Activated naive CD4-positive, alpha-beta T cell treated with anti-CD3 and anti-CD28 coated beads, Interleukin-2, amount 50 U/mL, for 16 hours (primary cell): ENCODE measurements around the gene RETREG2.

Source experiments
- DNase-seq: peaks from one replicate; pipeline ENCODE4 v3.0.0-alpha.2; 2020

Gene RETREG2, protein sequence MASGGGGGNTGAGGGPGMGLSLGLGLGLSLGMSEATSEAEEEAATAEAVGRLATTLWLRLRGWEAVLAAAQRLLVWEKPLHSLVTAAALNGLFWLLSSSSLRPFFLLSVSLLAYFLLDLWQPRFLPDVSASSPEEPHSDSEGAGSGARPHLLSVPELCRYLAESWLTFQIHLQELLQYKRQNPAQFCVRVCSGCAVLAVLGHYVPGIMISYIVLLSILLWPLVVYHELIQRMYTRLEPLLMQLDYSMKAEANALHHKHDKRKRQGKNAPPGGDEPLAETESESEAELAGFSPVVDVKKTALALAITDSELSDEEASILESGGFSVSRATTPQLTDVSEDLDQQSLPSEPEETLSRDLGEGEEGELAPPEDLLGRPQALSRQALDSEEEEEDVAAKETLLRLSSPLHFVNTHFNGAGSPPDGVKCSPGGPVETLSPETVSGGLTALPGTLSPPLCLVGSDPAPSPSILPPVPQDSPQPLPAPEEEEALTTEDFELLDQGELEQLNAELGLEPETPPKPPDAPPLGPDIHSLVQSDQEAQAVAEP

DNA sequence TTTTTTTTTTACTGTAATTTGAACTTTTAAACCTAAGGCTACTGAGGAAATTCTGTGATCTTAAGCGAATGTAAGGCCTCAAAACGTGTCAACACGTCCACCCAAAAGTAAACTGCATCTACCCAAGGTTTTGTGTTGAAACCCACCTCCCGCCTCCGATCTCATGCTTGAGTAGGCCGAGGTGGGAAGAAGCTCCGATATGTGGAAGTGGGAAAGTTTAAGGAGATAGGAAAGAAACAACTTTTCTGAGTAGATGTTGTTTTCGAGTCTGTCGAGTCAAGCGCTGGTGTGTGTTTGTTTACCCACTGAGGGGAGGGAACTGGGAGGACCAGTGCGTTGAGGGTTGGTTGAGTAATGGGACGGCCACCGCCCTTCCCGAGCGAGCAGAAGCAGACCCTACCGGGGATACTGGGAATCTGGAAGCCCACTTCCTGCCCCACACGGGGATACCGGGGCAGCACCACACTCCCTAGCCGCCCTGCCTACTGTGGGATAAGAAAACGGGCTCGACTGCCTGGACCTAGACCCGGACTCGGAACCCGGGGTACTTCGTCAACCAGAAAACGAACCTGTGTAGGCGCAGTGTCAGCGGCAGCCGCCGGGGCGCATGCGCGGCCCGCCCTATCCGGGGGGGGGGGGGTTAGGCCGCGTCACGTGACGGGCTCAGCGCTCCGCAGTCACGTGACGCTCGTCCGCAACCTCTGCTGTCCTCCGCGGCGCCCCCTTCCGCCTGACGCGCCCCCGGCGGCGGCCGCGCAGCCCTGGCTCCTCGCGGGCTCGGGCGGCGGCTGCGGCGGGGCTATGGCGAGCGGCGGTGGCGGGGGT lies at the start of gene RETREG2:
Gene RETREG2 (plus strand): TSS at position 724 of the 825 bp plus-strand sequence. CDS start 78 bp downstream, at position 802.
- DNase-seq = peak; percentile 79

DNA sequence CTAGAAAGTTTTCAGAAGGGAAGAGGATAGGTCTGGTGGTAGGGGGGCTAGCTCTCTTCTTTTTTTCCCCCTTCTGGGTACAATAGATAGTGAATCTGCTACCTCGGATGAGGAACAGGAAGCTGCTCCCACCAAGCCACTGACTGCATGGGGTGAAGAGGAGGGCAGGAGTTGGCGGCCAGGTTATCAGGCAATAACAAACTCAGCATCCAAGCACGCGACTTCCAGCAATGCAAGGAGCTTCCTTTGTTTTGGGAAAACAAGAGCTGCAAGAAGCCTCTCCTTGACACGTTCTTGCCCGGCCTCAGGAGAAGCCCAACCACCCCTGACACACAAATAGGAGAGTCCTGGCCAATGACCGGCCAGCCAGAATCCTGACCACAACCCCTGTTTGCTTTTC lies 49.7 kb upstream of the RETREG2 start:
- DNase-seq = no peak

DNA sequence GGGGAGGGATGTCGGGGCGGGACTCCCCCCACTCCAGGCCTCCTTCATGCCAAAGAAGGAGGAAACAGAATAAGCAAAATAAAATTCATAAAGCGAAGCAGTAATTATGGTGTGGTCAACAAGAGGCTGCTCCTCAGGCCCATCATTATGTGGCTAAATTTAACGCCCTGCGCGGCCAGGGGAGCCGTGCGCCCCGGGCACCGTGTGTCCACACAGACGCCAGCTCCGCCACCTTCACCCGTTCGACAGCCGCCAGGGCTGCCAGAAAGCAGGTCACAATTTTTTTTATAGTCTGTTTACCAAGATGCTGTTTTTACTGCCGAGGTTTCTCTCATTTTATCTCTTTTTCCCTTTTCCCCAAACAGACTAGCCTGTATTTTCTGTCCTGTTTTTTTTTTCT lies 48.5 kb upstream of the RETREG2 start:
- DNase-seq = no peak

DNA sequence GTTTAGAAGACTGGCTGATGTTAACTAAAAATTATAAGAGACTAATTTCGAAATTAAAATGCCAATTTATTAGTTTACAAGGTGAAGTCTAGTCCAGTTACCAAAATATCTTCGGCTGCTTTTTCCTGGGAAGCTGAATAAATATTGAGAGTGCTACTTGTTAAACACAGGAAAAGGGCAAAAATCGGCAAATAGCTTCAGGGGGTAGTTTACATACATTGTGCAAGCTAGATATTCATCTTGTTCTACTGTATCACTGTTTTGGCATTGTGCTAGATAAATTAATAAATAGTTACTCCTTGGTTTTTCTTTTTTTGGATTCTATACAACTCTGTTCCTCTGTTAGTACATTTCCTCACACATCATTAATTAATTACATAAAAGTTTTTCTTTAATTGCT lies 46.7 kb upstream of the RETREG2 start:
- no peak for DNase-seq

DNA sequence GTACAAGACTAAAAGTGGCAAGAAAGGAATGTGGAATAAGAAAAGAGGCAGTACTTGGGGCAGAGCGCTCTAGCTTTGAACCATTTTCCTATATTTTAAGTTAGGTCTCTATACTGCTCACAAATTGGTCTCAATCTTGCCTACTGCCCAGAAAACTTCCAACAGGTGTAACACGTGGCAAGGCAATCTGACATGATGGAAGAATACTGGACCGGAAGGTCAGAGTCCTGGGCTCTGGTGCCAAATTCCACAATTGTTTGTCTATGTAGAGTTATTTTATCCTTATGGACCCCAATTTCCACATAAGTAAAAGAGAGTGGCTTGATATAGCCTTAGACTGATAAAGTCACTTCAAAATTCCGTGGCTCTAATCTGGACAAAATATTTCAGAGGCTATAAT lies 46.3 kb upstream of the RETREG2 start:
- DNase-seq = no peak

DNA sequence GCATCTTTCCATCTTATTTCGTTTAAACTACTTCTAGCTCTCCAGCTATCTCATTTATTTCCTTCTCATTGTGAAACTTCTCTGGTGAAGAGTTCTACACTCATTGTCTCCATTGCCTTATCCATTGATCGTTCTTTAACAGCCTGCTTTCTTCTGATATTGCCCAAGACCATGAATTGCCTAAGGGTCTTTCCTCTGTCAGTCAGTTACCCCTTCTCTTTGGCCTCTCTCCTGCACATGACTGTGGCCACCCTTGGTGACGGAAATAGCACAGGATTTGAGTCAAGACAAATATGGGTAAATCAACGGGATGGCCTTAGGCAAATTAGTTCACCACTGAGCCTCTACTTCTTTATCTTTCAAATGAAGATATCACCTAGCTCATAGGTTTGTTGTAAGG lies 44.1 kb upstream of the RETREG2 start:
- DNase-seq = no peak

DNA sequence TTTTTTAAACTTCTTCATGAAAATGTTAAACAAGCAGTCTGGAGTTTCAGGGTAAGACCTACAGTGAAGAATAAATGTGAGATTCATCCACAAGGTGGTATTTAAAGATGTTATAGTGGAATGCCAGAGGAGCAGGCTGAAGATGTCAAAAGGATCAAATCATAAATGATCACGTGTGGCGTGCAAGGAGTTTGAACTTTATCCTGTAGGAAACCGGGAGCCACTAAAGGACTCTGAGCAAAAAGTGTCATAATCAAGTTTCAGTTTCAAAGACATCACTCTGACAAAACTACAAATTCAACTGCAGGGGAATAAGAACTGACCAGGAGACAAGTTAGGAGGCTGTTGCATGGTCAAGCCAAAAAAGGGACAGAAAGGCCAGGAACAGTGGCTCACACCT lies 37.4 kb upstream of the RETREG2 start:
- DNase-seq = no peak

DNA sequence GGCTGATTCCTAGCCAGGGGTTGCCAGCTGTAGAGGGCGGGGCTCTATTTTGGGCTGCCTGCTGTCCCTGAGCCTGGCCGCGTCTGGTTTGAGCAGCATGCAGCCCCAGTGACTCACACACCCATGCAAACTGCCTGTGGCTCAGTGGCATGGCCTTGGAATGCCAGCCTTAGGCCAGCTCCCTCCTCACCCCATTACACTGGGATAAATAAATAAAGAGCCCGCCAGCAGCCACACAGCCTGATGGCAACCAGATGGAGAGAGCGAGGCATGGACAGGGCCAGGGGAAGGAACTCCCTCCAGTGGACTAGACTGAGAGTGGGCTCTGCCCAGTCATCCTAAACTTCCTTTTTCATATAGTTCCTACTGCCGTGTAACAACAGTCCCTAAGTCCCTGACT lies 35.7 kb upstream of the RETREG2 start:
- DNase-seq = no peak

DNA sequence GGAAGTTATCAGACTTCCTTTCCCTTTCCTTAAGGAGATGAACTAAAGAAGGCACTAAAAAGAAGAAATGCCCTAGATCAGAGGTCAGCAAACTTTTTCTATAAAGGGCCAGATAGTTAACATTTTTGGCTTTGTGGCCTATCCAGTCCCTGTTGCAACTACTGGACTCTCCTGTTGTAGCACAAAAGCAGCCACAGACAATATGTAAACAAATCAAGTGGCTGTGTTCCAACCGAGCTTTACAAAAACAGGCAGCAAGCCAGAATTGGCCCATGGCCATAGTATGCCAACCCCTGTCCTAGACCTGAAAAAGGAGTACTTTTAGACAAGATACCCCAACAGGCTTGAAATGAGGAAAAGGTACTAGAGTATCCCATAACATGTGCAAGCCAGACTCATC lies 28.4 kb upstream of the RETREG2 start:
- no peak for DNase-seq

DNA sequence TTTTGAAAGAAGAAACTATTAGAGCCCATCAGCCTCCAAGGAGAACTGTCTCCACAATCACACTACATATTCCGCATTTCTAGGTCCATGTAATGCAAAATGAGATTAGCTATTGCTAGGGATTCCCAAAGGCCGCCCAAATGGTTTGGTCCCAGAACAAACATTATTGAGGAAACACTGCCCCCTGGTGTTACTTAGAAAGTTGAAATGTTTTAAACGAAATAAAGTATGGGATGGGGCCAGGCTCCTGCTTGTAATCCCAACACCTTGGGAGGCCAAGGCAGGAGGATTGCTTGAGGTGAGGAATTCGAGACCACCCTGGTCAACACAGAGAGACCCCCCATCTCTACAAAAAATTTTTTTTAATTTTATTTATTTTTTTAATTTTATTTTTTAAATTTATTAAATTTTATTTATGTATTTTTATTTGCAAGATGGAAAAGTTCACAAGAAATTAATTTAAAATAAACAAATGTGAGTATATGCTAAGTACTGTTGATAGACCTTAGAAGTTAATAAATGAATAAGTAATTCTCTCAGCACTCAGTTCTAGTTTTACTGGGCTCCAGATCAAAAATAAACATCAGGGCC lies 22.9 kb upstream of the RETREG2 start:
- no peak for DNase-seq

DNA sequence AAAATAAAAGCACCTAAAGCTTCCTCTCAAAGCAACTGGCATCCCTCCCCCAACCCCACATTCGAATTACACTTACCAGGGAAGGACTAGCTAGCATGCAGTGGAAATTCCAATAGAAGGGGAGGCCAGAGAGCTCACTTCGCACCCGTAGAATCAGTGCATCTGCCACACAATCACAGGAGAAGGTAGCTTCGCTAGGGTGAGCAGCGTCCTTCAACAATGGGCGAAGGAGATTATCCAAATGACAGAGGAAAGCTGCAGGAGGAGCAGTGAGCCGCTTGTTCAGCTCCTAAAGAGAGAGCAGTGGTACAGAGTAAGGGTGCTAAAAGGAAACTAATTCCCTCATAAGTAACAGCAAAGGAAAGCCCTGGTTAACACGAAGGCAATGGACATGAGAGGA lies 20.7 kb upstream of the RETREG2 start:
- DNase-seq = no peak

DNA sequence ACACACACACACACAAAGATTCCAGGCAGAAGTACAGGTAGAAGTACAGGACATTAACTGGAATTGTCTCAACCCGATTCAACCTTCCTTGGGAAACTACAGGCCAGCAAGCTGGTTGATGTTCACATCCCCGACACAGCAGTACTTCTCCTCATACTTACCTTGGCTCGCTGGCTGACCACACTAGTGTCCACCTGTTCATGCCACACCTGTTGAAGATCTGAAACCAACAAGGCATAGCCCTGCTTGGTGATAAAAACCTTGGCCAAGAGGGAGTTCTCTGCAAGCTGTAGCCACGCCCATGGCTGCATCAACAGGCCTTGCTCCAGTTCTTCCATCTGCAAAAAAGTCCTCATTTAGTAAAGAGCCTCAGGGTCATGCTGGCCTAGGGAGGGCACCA lies 20.1 kb upstream of the RETREG2 start:
- DNase-seq = no peak

DNA sequence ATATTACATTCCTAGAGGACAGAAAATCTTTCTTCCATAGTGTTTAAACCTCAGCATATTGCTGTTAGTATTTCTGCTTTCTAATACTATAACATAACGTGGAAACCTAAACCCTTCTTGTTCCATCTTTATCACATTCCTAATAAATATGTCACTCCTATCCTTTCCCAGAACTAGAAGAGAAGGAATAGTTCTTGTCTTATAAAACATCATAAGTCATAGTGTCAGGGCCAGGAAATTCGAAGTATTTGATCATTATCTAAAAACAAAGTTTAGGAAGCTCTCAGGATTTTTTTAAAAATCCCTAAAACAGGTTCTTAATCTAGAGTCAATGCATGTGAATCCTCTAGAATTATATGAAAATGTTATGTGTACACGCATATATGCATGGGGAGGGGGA lies 19.5 kb upstream of the RETREG2 start:
- DNase-seq = no peak

DNA sequence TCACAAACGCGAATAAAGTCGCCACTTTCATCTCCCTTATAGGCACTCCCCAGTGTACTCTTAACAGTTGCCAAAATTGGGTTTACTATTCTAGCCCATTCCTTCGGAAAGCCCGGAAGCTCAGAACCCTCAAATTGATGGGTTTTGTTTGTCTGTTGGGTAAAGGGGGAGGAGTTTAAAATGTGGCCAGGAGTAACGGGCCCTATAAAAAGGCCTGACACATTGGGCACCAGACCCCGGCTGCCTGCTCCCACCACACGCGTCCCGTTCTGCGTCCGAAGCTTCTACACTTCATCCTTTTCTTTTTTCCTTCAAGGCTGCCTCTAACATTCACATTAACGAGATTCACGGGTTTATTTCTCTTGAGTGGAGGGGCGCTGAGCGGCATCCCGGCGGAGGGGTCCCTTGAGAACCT lies 18.3 kb upstream of the RETREG2 start:
- DNase-seq = no peak

DNA sequence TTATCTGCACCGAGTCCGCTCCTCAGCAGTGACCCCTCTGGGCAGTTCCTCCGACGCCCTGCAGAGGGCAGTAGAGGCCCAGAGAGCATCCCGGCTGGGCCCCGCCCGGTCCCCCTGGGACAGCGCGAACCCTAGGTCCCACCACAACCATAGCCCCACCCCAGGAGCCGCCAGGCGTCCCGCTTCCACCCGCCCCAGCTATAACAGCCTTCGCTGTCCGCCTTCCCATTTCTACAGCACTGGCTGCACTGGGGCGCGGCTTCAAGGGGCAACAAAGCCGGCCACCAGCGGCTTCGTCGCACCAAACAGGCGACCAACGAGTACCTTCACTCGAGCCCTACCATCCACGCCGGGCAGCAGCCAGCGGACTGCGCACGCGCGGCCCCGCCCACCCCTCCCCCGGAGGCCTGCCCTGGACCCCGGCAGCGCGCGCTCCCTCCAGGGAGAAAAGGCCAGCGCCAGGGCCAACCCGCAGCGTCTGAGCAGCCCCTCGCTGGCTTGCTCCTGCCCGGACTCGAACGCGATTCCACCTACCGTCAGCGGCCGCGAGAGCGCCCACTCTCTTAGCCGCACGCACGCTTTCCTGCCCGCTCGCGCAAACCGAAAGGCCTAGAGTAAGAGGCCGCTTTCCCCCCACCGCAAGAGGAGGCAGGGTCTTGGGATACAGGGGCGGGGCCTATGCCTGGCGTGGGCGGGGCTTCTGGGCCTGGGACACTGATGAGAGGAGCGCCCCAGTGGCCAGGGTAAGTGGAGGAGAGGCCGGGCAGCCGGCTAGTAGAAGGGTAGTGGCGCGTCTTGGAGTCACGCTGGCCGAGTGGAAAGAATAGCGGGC lies 17.7 kb upstream of the RETREG2 start, which contains the start of gene NHEJ1:
Gene NHEJ1 (minus strand): TSS at position 630 of the 832 bp plus-strand sequence. CDS start 2,453 bp downstream, outside the sequence.
- DNase-seq = peak; percentile 91

DNA sequence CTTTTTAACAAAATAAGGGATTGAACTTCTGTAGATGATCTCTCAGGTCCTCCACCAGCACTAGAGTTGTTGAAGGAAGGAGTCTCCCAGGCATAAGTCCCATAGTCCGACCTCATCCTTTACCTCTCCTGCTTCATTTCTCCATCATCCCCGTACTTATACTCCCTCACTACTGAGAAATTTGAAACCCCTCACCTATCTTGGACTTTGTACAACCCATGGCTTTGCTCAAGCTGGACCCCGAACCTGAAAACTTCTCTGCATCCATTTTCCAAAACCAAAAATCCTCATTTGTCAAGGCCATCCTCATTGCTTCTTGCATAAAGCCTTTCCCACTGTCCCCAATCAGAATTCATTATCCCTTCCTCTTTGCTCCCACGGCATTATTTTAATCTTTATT lies 17.0 kb upstream of the RETREG2 start:
- DNase-seq = no peak

DNA sequence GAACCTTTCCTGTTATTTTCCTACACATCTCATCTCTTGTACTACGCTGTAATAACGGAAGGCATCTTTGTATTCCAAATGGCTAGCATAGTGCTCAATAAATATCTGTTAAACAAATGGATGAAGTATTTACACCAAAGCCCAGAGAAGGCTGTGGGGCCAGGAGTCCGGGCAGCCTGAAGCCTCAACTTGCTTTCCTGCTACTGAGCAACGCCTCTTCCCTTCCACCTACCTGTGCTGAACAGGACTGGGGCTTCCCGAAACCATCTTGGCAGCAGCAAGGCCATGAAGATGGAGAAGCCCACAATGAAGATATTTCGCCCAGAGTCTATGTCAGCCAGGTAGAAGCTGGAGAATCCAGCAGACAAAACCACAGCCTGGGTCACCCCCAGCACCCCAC lies 14.9 kb upstream of the RETREG2 start:
- no peak for DNase-seq

DNA sequence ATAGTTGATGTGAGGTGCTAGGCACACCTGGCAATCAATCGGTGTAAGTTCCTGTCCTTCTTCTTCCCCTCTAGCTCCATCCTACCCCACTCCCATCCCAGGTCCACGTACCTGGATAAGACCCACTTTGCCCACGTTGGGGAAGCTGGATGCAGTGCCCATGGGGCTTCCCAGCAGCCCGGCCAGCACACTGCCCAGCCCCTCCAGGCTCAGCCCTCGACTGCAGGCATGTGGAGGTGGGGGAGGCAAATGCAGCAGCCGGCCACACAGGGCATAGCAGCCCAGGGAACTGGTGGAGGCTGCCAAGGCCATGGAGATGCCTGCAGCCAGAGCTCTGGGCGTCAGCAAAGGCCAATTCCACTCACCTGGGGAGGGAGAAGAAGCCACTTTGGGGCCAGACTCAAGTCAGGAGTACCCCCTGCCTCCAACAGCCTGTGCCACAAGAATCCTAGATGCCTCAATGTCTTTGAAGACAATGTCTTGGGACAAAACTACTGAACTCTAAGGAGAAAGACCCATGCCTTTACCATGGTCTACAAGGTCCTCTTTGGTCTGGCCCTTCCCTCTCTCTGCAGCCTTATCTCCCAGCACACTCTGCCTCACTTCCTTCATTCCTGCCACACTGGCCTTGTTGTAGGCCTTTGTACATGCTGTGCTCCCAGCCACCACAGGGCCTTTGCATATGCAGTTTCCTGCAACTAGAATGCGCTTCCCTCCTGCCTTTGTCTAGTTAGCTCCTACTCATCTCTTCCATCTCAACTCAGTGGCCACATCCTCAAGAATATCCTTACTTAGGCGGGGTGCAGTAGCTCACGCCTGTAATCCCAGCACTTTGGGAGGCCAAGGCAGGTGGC lies 12.8 kb upstream of the RETREG2 start:
- DNase-seq = no peak

DNA sequence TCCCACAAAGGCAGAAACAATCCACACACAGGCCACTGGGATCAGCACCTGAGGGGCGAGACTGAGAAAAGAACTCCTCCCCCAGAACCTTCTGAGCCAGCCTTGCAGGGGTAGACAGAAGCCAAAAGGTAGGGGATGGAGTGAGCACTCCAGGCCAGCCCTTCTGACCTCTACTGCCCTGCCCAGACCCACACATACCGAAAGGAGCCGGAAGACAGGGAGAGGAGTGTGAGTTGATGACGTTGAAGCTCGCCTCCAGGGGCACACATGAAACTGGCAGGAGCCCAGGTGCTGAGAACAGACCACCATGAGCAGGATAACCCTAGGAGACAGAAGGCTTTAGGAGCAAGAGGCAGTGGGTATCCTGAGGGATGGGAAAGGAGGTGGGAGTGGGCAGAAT lies 10.1 kb upstream of the RETREG2 start:
- no peak for DNase-seq

DNA sequence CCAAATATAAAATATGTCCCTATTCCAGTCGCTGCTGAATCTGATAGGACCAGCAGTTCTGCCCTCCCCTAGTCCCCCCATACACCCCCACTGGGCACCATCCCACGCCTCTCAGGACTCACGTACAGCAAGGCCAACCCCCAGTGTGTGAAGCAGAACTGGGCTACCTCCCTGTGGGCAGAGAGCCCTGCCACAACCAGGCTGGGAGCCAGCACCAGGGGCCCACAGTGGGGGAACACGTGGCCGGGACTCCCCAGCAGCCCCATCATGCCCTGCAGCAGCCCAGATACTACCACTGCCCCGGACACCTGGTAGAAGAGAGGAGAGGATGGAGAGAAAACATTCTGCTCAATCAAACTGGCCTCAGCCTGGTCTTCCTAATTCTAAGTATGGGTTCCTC lies 9.5 kb upstream of the RETREG2 start:
- DNase-seq = no peak

DNA sequence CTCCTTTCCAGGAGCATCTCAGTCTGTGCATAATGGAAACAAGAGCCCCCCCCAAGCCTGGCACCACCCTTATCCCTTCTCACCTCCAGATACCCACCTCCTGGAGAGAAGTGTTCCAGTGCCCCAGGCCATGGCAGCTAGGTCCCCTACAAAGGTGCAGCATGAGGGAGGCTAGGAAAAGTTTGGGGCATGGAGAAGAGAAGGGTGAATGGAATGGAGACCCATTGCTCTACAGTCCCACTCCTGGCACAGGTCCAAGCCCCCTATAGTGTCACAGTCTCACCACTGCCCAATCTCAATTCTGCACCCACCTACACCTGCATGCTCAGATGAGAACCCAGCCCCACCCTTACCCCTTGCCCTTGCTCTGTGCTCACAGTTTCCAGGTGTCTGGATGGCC lies 9.1 kb upstream of the RETREG2 start:
- no peak for DNase-seq
